PC-3 (cell line): Measurements from ENCODE around the gene MINDY4B. TPM values are rescaled to one million over a fixed set of nuclear protein-coding genes. Genes with fewer than 3 reads are reported as not detected.

Experiments used
- ATAC-seq: fragments of 200-7000 bp; cut with Tn5 transposase; 2 replicates; pipeline ENCODE4 v1.9.1; 2020; ENCODE audit warnings: mild to moderate bottlenecking, moderate library complexity
- BruUV-seq: library from RNA; stranded (reverse); fragments of 400-500 nt; replicated peaks from 2 replicates; lab custom pipeline; 2021; lab: Mats Ljungman, UMichigan
- CTCF ChIA-PET: fragments of 300-600 bp; sonication (Branson Sonifier 250); formaldehyde crosslinking; loops from one replicate; lab custom pipeline; 2022; ENCODE audit warnings: antibody characterized with exemption; lab: Charles Lee
- POLR2A ChIA-PET: fragments of 300-600 bp; sonication (Branson Sonifier 250); formaldehyde crosslinking; loops from one replicate; lab custom pipeline; 2022; ENCODE audit warnings: antibody characterized with exemption; ENCODE audit not compliant: unreplicated experiment; lab: Charles Lee
- DNase-seq: peaks from one replicate; pipeline ENCODE4 v3.0.0-alpha.2; 2015
- H2AFZ ChIP-seq: fragments of 300-600 bp; sonication (generic); 2 replicates; pipeline ENCODE4 v1.6.0; 2016; ENCODE audit warnings: antibody characterized with exemption, low read length
- H3F3A ChIP-seq: fragments of 300-600 bp; sonication (generic); one replicate; pipeline ENCODE4 v1.6.0; 2017; ENCODE audit warnings: antibody characterized with exemption, low read length, control low read depth, mild to moderate bottlenecking; ENCODE audit not compliant: unreplicated experiment
- H3K27ac ChIP-seq: fragments of 300-600 bp; sonication (generic); 2 replicates; pipeline ENCODE4 v1.5.1; 2016; ENCODE audit warnings: mild to moderate bottlenecking, low read length
- H3K27me3 ChIP-seq: fragments of 300-600 bp; sonication (generic); 2 replicates; pipeline ENCODE4 v1.6.1; 2016; ENCODE audit warnings: low read length, mixed read lengths
- H3K36me3 ChIP-seq: fragments of 300-600 bp; sonication (generic); 2 replicates; pipeline ENCODE4 v1.6.1; 2016; ENCODE audit warnings: low read depth, mixed run types, low read length, mixed read lengths
- H3K4me1 ChIP-seq: fragments of 300-600 bp; sonication (generic); 2 replicates; pipeline ENCODE4 v1.5.1; 2016; ENCODE audit warnings: low read length; ENCODE audit not compliant: insufficient read depth
- H3K4me2 ChIP-seq: fragments of 300-600 bp; sonication (generic); 2 replicates; pipeline ENCODE4 v1.6.0; 2016; ENCODE audit warnings: low read length
- H3K4me3 ChIP-seq: fragments of 300-600 bp; sonication (generic); 2 replicates; pipeline ENCODE4 v1.5.1; 2016; ENCODE audit warnings: mild to moderate bottlenecking, low read length, mixed read lengths
- H3K79me2 ChIP-seq: fragments of 300-600 bp; sonication (generic); 2 replicates; pipeline ENCODE4 v1.6.1; 2017; ENCODE audit warnings: low read length, mixed read lengths
- H3K9ac ChIP-seq: fragments of 300-600 bp; sonication (generic); 2 replicates; pipeline ENCODE4 v1.6.0; 2016; ENCODE audit warnings: mild to moderate bottlenecking, low read length
- H3K9me2 ChIP-seq: fragments of 300-600 bp; sonication (generic); replicated peaks from 2 replicates; pipeline ENCODE4 v1.6.1; 2016; ENCODE audit warnings: mixed run types, low read length, mixed read lengths
- H3K9me3 ChIP-seq: fragments of 300-600 bp; sonication (generic); 2 replicates; pipeline ENCODE4 v1.6.1; 2016; ENCODE audit warnings: low read length, mixed read lengths
- H4K20me1 ChIP-seq: fragments of 300-600 bp; sonication (generic); 2 replicates; pipeline ENCODE4 v1.6.1; 2016; ENCODE audit warnings: low read length, mixed read lengths
- EZH2 ChIP-seq: fragments of 300-600 bp; sonication (generic); IDR thresholded peaks from one replicate; pipeline ENCODE4 v1.6.1; 2017; ENCODE audit warnings: antibody characterized with exemption, mild to moderate bottlenecking, low read length; ENCODE audit not compliant: unreplicated experiment
- EZH2phosphoT487 ChIP-seq: fragments of 300-600 bp; sonication (generic); IDR thresholded peaks from 2 replicates; pipeline ENCODE4 v1.6.1; 2018; ENCODE audit warnings: mild to moderate bottlenecking, antibody characterized with exemption, low read length, borderline replicate concordance
- intact Hi-C: fragments of 100-400 bp; cut with micrococcal nuclease; formaldehyde crosslinking; loops from 2 replicates; pipeline ENCODE4 v1.9.0; 2023
- total RNA-seq: library from RNA; depleted of rRNA; stranded (reverse); fragments of >200 nt; gene quantifications from 2 replicates; pipeline ENCODE4 v1.2.3, GENCODE V29; 2014
- TF ChIP-seq, protein P1 (sequence below): fragments of 300-600 bp; sonication (generic); conservative IDR thresholded peaks from 2 replicates; pipeline ENCODE4 v1.5.1; 2017; ENCODE audit warnings: antibody characterized with exemption, low read depth, mild to moderate bottlenecking, low read length

MINDY4B gene
- total RNA-seq, 1 experiment from 2014 or later, result not detected

GRCh38 chr3:150906461-150906860 is 1.2 kb upstream of the MINDY4B start:
- CTCF ChIA-PET, result no interaction called here
- no peaks in the 10 kb centered on the region for H4K20me1 ChIP-seq
- no peaks in the 10 kb centered on the region for H3K79me2 ChIP-seq
- DNase-seq (no peak), ATAC-seq (no peak)
- H3F3A ChIP-seq, result no peaks in the 10 kb centered on the region
- H3K27me3 ChIP-seq, result peaks cover 96% of the 10 kb centered on the region
- 0 out of 2 replicates have a peak, but pooled peaks cover 7% of the 10 kb centered on the region for H3K9me3 ChIP-seq
- H2AFZ ChIP-seq, result no peak overlapping the region
- no peaks in the 10 kb centered on the region for H3K4me1 ChIP-seq
- POLR2A ChIA-PET, result no interaction called here
- no peak overlapping the region for H3K4me3 ChIP-seq
- H3K27ac ChIP-seq, result no peak overlapping the region
- H3K4me2 ChIP-seq, result no peak overlapping the region
- no peaks in the 10 kb centered on the region for H3K36me3 ChIP-seq
- BruUV-seq, result no TSS peak
- H3K9me2 ChIP-seq, result no peaks in the 10 kb centered on the region
- intact Hi-C loops, result no loop called here
- TF ChIP-seq, protein P1, sequence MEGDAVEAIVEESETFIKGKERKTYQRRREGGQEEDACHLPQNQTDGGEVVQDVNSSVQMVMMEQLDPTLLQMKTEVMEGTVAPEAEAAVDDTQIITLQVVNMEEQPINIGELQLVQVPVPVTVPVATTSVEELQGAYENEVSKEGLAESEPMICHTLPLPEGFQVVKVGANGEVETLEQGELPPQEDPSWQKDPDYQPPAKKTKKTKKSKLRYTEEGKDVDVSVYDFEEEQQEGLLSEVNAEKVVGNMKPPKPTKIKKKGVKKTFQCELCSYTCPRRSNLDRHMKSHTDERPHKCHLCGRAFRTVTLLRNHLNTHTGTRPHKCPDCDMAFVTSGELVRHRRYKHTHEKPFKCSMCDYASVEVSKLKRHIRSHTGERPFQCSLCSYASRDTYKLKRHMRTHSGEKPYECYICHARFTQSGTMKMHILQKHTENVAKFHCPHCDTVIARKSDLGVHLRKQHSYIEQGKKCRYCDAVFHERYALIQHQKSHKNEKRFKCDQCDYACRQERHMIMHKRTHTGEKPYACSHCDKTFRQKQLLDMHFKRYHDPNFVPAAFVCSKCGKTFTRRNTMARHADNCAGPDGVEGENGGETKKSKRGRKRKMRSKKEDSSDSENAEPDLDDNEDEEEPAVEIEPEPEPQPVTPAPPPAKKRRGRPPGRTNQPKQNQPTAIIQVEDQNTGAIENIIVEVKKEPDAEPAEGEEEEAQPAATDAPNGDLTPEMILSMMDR, result no peak
- TF ChIP-seq EZH2phosphoT487 (no peak), EZH2 (no peak)
- H3K9ac ChIP-seq, result no peak overlapping the region

GRCh38 chr3:150905746-150906145 is 507 bp upstream of the MINDY4B start:
- H3K4me2 ChIP-seq, result no peak overlapping the region
- no peak overlapping the region for H3K27ac ChIP-seq
- H2AFZ ChIP-seq, result no peak overlapping the region
- no peaks in the 10 kb centered on the region for H3K9me2 ChIP-seq
- 0 out of 2 replicates have a peak, but pooled peaks cover 7% of the 10 kb centered on the region for H3K9me3 ChIP-seq
- ChIA-PET CTCF (no interaction called here), POLR2A (no interaction called here)
- DNase-seq (peak; percentile 16), ATAC-seq (no peak)
- H3F3A ChIP-seq, result no peaks in the 10 kb centered on the region
- H3K79me2 ChIP-seq, result no peaks in the 10 kb centered on the region
- no peaks in the 10 kb centered on the region for H3K4me1 ChIP-seq
- H3K27me3 ChIP-seq, result peaks cover 95% of the 10 kb centered on the region
- TF ChIP-seq, protein P1, result no peak
- TF ChIP-seq EZH2phosphoT487 (no peak), EZH2 (no peak)
- no peak overlapping the region for H3K4me3 ChIP-seq
- BruUV-seq, result no TSS peak
- H3K36me3 ChIP-seq, result no peaks in the 10 kb centered on the region
- H3K9ac ChIP-seq, result no peak overlapping the region
- intact Hi-C loops, result no loop called here
- H4K20me1 ChIP-seq, result no peaks in the 10 kb centered on the region

DNA sequence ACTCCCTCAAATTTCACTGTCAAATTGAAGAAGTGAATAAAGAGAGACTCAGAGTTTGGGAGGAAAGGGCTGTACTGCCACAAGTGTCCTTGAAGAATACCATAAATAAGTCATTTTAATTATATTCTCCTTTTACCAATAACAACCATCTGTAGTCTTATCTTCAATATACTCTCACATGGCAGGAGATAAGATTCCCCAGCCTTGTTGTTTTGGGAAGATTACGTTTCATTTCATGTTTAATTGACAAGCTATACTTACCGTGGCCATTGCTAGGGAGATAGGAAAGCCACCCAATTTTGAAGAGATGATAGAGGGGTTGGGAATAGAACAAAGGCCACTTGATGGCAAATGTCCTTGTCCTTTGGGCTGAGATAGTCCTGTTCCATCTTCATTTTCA is 2.3 kb downstream of the MINDY4B start:
- H3K36me3 ChIP-seq, result no peaks in the 10 kb centered on the region
- H3K4me3 ChIP-seq, result no peak overlapping the region
- ChIA-PET CTCF (no interaction called here), POLR2A (no interaction called here)
- H3K9ac ChIP-seq, result no peak overlapping the region
- no peaks in the 10 kb centered on the region for H3K79me2 ChIP-seq
- TF ChIP-seq EZH2phosphoT487 (no peak), EZH2 (no peak)
- TF ChIP-seq, protein P1, result no peak
- no peaks in the 10 kb centered on the region for H3K9me2 ChIP-seq
- no peaks in the 10 kb centered on the region for H3K4me1 ChIP-seq
- H2AFZ ChIP-seq, result no peak overlapping the region
- BruUV-seq, result no TSS peak
- H3F3A ChIP-seq, result no peaks in the 10 kb centered on the region
- H3K27ac ChIP-seq, result no peak overlapping the region
- no peak for DNase-seq
- H3K4me2 ChIP-seq, result no peak overlapping the region
- ATAC-seq, result no peak
- no peaks in the 10 kb centered on the region for H4K20me1 ChIP-seq
- H3K27me3 ChIP-seq, result peaks cover 92% of the 10 kb centered on the region
- H3K9me3 ChIP-seq, result 0 out of 2 replicates have a peak, but pooled peaks cover 7% of the 10 kb centered on the region
- intact Hi-C loops, result no loop called here
